ENCODE measurements around the gene TMX3. TPM values are rescaled to one million over a fixed set of nuclear protein-coding genes. Genes with fewer than 3 reads are reported as not detected.

TMX3 gene
- total RNA-seq, 1 experiment from 2014 or later: 33.3 TPM

GRCh38 chr18:68676913-68677312 lies 38.0 kb downstream of the TMX3 start:
- no peaks in the 10 kb centered on the region for H3K9me3 Mint-ChIP-seq
- no peak overlapping the region for H3K4me3 Mint-ChIP-seq
- TF ChIP-seq TEAD1 (CRISPR knock-in tag; IDR thresholded peaks at IDR 0.05): no peak
- no peak for TF ChIP-seq ZNF317 (CRISPR knock-in tag; IDR thresholded peaks at IDR 0.05; ENCODE audit: borderline replicate concordance, low read depth)
- TF ChIP-seq, protein P1, sequence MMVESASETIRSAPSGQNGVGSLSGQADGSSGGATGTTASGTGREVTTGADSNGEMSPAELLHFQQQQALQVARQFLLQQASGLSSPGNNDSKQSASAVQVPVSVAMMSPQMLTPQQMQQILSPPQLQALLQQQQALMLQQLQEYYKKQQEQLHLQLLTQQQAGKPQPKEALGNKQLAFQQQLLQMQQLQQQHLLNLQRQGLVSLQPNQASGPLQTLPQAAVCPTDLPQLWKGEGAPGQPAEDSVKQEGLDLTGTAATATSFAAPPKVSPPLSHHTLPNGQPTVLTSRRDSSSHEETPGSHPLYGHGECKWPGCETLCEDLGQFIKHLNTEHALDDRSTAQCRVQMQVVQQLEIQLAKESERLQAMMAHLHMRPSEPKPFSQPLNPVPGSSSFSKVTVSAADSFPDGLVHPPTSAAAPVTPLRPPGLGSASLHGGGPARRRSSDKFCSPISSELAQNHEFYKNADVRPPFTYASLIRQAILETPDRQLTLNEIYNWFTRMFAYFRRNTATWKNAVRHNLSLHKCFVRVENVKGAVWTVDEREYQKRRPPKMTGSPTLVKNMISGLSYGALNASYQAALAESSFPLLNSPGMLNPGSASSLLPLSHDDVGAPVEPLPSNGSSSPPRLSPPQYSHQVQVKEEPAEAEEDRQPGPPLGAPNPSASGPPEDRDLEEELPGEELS (CRISPR knock-in tag; IDR thresholded peaks at IDR 0.05): no peak
- no peak for TF ChIP-seq FOXP1 (CRISPR knock-in tag; IDR thresholded peaks at IDR 0.05; ENCODE audit: borderline replicate concordance)
- TF ChIP-seq FOXK1 (CRISPR knock-in tag; IDR thresholded peaks at IDR 0.05): no peak
- no peak for TF ChIP-seq ELF4 (CRISPR knock-in tag; IDR thresholded peaks at IDR 0.05; ENCODE audit: low read depth)
- TF ChIP-seq E2F5 (CRISPR knock-in tag; IDR thresholded peaks at IDR 0.05): no peak
- TF ChIP-seq CREB1 (CRISPR knock-in tag; IDR thresholded peaks at IDR 0.05): no peak
- no peak for TF ChIP-seq SMAD4 (CRISPR knock-in tag; IDR thresholded peaks at IDR 0.05)
- TF ChIP-seq, protein P2, sequence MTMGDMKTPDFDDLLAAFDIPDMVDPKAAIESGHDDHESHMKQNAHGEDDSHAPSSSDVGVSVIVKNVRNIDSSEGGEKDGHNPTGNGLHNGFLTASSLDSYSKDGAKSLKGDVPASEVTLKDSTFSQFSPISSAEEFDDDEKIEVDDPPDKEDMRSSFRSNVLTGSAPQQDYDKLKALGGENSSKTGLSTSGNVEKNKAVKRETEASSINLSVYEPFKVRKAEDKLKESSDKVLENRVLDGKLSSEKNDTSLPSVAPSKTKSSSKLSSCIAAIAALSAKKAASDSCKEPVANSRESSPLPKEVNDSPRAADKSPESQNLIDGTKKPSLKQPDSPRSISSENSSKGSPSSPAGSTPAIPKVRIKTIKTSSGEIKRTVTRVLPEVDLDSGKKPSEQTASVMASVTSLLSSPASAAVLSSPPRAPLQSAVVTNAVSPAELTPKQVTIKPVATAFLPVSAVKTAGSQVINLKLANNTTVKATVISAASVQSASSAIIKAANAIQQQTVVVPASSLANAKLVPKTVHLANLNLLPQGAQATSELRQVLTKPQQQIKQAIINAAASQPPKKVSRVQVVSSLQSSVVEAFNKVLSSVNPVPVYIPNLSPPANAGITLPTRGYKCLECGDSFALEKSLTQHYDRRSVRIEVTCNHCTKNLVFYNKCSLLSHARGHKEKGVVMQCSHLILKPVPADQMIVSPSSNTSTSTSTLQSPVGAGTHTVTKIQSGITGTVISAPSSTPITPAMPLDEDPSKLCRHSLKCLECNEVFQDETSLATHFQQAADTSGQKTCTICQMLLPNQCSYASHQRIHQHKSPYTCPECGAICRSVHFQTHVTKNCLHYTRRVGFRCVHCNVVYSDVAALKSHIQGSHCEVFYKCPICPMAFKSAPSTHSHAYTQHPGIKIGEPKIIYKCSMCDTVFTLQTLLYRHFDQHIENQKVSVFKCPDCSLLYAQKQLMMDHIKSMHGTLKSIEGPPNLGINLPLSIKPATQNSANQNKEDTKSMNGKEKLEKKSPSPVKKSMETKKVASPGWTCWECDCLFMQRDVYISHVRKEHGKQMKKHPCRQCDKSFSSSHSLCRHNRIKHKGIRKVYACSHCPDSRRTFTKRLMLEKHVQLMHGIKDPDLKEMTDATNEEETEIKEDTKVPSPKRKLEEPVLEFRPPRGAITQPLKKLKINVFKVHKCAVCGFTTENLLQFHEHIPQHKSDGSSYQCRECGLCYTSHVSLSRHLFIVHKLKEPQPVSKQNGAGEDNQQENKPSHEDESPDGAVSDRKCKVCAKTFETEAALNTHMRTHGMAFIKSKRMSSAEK (CRISPR knock-in tag; IDR thresholded peaks at IDR 0.05; ENCODE audit: borderline replicate concordance): no peak
- no peak for TF ChIP-seq TP53 (CRISPR knock-in tag; IDR thresholded peaks at IDR 0.05)
- POLR2A ChIA-PET: no interaction called here
- ATAC-seq: no peak
- H3K36me3 Mint-ChIP-seq: peaks cover 40% of the 10 kb centered on the region
- no peak overlapping the region for H3K27ac Mint-ChIP-seq
- no peaks in the 10 kb centered on the region for H3K27me3 Mint-ChIP-seq (ENCODE audit: low read depth)
- H3K4me1 Mint-ChIP-seq: no peaks in the 10 kb centered on the region
- CTCF ChIA-PET: interaction anchor here (1.0 to 1.3 kb wide), 2 partner anchors 16 to 1160 kb away, joined by 3 to 4 read pairs; partner anchors contain the start of gene DSEL
- no peak for DNase-seq (ENCODE audit: low spot score)

- H3K9me3 Mint-ChIP-seq: no peaks in the 10 kb centered on the region
- no peaks in the 10 kb centered on the region for H3K4me1 Mint-ChIP-seq
- ChIA-PET CTCF (no interaction called here), POLR2A (no interaction called here)
- H3K27ac Mint-ChIP-seq: no peak overlapping the region
- DNase-seq (ENCODE audit: low spot score) (no peak), ATAC-seq (no peak)
- H3K36me3 Mint-ChIP-seq: no peaks in the 10 kb centered on the region
- TF ChIP-seq ZNF423 (CRISPR knock-in tag; IDR thresholded peaks at IDR 0.05) (no peak), GABPB1 (CRISPR knock-in tag; IDR thresholded peaks at IDR 0.05) (no peak), FOXK1 (CRISPR knock-in tag; IDR thresholded peaks at IDR 0.05) (no peak), NR1H2 (CRISPR knock-in tag; IDR thresholded peaks at IDR 0.05) (no peak), MLX (CRISPR knock-in tag; IDR thresholded peaks at IDR 0.05) (no peak), OVOL2 (CRISPR knock-in tag; IDR thresholded peaks at IDR 0.05; ENCODE audit: borderline replicate concordance) (no peak), ATF3 (CRISPR knock-in tag; conservative IDR thresholded peaks at IDR 0.05) (no peak), NFATC4 (CRISPR knock-in tag; IDR thresholded peaks at IDR 0.05) (no peak), FOXP1 (CRISPR knock-in tag; IDR thresholded peaks at IDR 0.05; ENCODE audit: borderline replicate concordance) (no peak)
- TF ChIP-seq, protein P3, sequence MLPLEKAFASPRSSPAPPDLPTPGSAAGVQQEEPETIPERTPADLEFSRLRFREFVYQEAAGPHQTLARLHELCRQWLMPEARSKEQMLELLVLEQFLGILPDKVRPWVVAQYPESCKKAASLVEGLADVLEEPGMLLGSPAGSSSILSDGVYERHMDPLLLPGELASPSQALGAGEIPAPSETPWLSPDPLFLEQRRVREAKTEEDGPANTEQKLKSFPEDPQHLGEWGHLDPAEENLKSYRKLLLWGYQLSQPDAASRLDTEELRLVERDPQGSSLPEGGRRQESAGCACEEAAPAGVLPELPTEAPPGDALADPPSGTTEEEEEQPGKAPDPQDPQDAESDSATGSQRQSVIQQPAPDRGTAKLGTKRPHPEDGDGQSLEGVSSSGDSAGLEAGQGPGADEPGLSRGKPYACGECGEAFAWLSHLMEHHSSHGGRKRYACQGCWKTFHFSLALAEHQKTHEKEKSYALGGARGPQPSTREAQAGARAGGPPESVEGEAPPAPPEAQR (CRISPR knock-in tag; IDR thresholded peaks at IDR 0.05): no peak
- TF ChIP-seq, protein P1 (CRISPR knock-in tag; IDR thresholded peaks at IDR 0.05): no peak
- no peak overlapping the region for H3K4me3 Mint-ChIP-seq
- H3K27me3 Mint-ChIP-seq (ENCODE audit: low read depth): no peaks in the 10 kb centered on the region
These were observed 47.8 kb downstream of the TMX3 start for GRCh38 chr18:68667121-68667520.
